ENCODE measurements around the gene EVI2B.
"Not testable (repeated sequence)": the region's sequence is repeated elsewhere in the genome, so short reads cannot be mapped to it uniquely, and the experiment has no call there.

The EVI2B gene

DNA sequence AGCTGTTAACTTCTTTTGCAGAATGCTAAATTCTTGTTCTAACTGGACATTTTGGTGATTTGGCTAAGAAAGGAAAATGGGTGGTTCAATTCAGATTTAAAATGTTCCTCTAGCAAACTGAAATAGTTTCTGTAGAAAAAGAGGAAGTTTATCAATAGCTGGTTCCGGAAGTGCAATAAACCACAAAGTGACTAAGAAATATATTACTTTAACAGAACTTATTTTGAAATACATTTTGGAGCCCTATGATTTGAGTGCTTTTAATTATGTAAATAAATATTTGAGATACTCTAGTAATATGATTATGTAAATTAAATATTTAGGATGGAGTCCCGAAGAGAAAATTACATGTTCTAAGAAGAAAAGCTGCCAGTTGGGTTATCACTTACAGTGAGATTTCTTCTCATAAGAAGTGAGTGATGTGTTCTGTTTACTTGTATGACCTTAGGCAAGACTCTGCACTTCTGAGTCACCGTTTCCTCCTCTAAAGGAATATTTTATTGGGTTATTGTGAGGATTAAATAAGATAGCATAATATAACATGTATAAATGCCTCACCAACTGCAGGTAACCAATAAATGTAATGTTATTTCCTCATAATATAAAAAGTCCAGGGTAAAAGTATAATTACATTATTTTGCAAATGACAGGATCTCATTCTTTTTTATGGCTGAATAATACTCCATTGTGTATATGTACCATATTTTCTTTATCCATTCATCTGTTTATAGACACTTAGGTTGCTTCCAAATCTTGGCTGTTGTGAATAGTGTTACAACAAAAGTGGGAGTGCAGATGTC lies at the start of gene EVI2B:
TSS of gene EVI2B (minus strand) at position 73 of the 800 bp plus-strand sequence. CDS start 8,445 bp downstream, outside the sequence.
- no peak for DNase-seq

DNA sequence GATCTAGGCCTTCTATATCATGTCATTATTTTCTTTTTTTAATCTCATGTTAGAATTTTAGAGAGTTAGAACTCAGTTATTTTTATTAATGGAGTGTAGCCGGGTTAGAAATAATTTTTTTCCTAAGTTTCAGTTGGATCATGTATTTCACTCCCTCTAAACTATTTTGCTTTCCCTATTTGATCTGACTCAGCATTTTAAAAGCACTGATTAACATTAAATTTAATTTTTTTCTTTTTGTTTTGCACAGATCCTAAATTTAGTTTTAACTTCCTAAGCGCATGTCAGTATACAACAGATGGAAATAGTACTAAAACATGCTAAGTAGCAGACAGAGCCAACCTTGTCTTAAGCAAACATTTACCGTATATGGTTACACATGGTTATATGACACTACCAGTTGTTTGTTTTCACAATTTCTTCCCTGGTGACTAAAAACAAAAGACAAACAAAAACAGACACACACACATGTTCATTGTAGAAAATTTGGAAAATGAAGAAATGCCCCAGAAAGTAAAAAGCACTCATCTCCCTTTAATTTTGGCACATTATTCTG lies 44.1 kb upstream of the EVI2B start:
- no peak for DNase-seq

DNA sequence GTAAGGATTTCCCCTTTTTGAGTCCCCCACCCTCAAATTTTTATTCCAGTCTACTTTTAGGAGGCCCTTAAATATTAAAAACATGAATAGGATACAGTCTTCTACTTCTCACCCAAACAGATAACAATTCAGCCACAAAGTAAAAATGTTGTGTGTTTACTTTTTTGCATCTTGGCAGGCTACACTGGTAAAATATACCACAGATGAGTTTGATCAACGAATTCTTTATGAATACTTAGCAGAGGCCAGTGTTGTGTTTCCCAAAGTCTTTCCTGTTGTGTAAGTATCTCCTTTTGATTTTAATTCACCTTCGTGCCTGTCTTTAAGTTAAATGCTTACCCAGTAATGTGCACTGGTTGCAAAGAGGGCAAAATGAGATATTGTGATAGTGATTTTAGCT lies 43.2 kb upstream of the EVI2B start:
- no peak for DNase-seq

- DNase-seq = no peak
Observed at GRCh38 chr17:31355935-31356334, 42.1 kb upstream of the EVI2B start.

- DNase-seq = no peak
Observed at GRCh38 chr17:31349454-31349853, 35.6 kb upstream of the EVI2B start.

DNA sequence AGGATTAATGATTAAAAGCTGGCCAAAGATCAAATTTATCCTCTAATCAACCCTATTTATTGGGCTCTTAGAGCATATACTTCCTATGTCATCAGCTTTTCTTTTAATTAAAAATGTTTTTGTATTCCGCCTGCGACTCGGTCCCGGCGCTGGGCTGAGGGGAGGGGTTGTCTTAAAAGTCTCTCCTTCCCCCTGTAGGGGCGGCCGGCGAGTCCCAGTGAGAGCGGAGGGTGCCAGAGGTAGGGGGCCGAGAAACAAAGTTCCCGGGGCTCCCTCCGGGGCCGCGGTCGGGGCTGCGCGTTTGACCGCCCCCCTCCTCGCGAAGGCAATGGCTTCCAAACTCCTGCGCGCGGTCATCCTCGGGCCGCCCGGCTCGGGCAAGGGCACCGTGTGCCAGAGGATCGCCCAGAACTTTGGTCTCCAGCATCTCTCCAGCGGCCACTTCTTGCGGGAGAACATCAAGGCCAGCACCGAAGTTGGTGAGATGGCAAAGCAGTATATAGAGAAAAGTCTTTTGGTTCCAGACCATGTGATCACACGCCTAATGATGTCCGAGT lies 31.4 kb upstream of the EVI2B start:
- DNase-seq = not testable (repeated sequence)

DNA sequence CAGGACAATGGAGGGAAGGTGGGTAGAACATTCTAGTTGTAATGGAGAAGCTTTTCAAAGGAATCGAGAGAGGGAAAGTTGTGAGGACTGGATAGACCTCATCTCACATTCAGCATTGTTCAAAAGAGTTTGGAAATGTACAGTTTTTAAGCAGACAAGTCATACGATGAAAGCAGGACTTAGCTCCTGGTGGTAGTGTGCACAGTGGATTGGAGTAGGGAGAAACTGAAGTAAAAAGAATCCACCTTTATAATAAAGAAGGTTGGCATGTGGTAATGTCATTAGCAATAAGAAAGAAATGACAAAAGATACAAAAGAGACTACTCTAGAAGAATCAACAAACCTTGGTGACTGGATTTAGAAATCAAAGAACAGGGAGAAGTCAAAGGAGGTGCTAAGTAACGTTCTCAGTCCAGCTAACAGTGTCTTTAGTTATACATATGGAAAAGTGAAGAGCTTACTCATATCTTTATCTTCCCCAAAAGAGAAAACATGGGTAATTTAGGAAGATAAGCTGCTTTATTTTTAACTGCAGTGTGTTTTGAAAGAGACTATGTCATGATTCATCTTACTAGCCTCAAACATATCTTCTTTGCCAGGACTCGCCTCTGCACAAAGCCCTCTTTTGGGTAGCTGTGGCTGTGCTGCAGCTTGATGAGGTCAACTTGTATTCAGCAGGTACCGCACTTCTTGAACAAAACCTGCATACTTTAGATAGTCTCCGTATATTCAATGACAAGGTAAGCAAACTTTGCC lies 26.2 kb upstream of the EVI2B start:
- no peak for DNase-seq

DNA sequence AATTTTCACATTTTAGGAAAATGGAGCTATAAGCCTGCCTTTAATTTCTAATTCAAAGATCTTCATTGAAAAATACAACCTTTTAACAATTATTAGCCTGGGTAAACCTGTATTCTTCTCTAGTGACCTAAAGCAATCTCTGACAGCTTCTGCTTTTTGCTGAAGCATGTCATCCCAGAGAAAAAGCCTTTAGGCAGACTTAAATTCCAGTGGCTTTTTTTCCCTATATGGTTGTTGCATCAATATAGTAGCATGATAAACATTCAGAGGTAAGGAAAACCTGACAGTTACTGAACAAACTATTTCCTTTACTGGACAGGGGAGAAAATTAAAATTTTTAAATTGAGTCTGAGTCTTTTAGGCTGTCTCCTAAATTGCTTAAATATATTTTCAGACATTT lies 15.4 kb upstream of the EVI2B start:
- DNase-seq = no peak

DNA sequence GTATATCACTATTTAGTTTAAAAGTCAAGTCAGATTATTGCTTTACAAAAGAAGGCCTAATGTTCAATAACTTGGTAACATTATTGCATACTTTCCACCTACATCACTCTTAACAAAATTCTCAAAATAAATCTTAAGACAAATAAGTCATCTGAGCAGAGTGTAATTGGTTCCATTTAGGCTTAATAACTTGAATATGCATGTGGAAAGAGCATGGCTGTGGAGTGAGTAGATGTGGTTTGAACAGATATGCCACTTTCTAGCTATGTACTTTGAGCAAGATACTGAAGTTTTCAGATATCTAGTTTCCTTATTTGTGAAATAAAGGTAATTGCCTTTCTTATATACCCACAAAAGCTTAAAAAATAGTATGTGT lies 14.3 kb upstream of the EVI2B start:
- no peak for DNase-seq

GRCh38 chr17:31327534-31328159 lies 13.8 kb upstream of the EVI2B start:
- DNase-seq = no peak

- DNase-seq = no peak
Observed at GRCh38 chr17:31323551-31323950, 9.7 kb upstream of the EVI2B start.

DNA sequence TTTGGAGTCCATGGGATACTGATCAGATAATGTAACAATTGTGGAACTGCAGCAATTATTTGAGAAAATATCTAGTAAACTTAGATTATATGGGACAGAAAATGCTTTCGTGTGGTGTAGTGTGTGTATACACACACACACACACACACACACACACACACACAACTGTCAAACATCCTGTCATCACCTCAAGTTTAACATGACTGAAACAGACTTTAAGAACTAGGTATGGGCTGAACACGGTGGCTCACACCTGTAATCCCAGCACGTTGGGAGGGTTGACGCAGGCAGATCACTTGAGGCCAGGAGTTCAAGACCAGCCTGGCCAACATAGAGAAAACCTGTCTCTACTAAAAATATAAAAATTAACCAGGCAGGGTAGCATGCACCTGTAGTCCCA lies 8.1 kb upstream of the EVI2B start:
- no peak for DNase-seq

DNA sequence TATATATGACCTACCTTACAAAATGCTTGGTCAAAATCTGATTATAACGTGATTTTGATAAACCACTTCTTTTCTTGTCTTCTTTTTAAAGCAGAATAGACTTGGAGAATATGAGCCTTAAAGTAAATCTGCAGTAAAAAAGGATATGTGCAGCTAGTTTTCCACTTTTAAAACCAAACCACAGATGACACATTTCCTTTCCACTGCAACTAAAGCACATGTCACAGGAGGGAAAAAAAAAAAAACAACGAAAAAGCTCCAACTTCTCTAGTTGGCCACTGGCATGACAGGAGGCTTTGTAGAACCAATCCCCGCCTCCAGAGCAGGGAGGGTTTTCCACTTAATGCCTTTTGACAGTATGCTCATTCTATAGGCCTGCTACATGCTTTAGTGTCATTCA lies 7.6 kb upstream of the EVI2B start, which contains the start of gene EVI2A:
TSS of gene EVI2A (minus strand) at position 142 of the 400 bp plus-strand sequence. CDS start 2,609 bp downstream, outside the sequence.
- no peak for DNase-seq

DNA sequence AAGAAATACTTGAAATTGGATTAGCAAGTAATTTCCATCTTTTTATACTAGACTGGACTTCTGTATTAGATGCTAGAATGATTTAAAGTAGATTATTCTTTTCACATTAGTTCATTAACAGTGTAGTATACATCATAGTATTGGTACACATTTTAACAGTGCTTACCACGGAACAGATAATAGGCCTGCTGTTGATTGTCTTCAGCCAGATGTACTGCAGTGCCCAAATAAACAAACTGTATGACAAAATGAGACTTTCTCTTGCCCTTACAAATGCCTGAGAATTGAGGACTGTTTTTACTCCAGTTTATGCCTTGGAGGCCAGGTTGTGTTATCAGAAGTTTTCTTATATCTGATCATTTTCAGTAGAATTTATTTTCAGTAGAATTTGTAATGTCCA lies 6.9 kb upstream of the EVI2B start:
- DNase-seq = no peak

GRCh38 chr17:31320241-31320640 lies 6.4 kb upstream of the EVI2B start:
- no peak for DNase-seq

DNA sequence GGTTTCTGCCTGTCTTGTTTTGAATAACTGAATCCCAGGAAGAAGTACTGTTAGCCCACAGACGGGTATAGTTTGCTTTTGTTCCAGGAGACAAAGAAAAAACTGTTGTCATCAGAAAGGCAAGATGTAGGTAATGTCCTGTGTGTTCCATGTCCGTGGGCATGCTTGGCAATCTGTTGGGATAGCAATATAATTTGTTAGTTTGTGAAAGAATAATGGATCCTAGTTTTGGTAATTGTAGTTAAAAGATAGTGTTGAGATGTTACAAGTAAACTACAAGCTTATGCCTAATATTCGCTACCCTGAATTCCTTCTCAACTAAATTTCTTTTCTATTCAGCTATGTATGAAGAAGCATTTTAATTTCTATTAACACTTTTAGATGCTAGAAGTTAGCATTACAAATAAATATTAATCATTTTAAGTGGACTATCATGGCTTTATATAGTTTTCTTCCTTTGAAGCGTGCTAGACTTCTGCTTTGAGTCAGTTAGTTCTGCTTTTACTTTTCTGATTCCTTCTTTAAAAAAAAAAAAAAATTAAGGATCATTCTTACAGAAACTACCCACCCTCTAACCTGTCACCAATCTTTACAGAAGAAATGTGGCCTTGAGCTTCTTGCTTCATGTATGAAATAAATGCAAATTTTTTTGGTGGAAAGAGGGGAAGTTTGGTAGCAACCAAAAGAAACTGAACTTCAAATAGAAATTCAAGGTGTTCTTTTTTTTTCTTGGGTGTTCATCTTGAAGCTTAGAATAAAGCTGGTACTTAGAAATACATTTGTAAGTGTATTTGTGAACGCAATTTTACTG lies 5.2 kb upstream of the EVI2B start:
- DNase-seq = no peak

DNA sequence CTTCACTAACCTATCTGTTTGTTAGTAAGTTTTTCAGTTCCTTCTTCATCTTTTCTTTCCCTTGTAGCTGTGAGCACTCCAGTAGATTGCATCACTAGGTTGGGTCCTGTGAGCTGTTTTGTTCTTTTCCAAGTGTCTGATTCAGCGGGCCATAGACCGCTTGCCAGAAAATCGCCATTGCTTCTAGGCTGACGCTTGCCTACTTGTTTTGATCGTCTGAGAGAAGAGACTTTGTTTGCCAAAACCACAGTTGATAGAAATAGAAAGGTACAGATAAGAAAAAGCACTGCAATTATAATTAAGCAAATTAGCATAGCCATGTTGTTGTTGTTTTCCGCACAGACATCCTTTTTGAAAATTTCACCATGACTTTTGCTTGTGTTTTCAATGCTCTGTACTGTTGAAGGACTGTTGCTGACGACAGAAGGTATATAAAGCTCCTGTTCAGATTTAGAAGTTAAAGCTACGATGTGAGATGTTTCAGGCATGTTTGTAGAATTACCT lies 4.5 kb upstream of the EVI2B start:
- DNase-seq = no peak

- DNase-seq = no peak
Observed at GRCh38 chr17:31314782-31315100, 887 bp upstream of the EVI2B start.

- DNase-seq = not testable (repeated sequence)
Observed at GRCh38 chr17:31312223-31312622, 1.6 kb downstream of the EVI2B start.

GRCh38 chr17:31311526-31311925 lies 2.3 kb downstream of the EVI2B start:
- DNase-seq = no peak

- DNase-seq = no peak
Observed at GRCh38 chr17:31310886-31311285, 3.0 kb downstream of the EVI2B start.

DNA sequence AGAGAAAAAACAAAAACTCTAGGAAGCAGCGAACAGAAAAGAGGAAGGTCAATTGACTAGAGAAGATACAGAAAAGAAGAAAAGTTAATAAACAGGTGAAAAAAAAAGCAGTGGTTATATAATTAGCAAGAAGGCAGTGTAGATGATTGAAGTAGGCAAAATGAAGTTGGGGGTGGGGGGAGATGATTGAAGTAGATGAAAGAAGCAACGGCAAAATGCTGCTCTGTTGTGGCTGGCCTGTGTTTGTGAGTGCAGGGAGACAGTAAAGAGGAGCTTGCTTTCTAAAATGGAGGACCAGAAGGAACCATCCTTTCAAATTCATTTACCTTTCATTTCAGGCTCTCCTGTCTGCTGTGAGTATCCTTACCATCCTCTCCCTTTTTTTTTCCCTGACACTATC lies 3.6 kb downstream of the EVI2B start:
- no peak for DNase-seq

Measured in COR-L47 (cell line).